ENCODE measurements around the gene RBCK1. TPM values are rescaled to one million over a fixed set of nuclear protein-coding genes. Genes with fewer than 3 reads are reported as not detected.

RBCK1 gene
- total and polyA plus RNA-seq, 2 donors (not counting 1 experiment from before 2014, with no cell fraction given): 128 to 135 TPM

DNA sequence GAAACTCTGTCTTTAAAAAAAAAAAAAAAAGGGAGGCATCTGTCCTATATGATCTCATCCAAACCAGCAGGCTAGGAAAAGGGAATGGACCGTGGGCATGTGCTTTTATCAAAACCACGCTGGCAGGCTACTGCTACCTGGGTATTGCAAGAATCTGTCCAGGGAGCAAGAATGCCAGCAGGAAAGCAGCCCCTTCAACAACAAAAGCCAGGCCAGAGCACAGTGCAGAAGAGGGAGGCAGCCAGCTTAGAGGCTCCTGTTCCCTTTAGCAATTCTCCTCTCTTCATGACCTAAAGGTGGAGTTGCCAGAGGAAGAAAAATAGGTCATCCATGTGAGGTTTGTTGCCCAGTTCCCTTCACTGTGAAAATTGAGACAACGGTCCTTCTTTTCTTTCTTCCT is 36.0 kb downstream of the RBCK1 start:
- Histone ChIP-seq H3K9ac (ENCODE audit: low read length) (no peak overlapping the region), H4K20me1 (ENCODE audit: control insufficient read depth, insufficient read depth, low read length, poor library complexity, severe bottlenecking) (peaks cover 5% of the 10 kb centered on the region), H3K79me2 (ENCODE audit: control insufficient read depth, insufficient read depth, low read length) (peaks cover 20% of the 10 kb centered on the region), H3K9me3 (ENCODE audit: control extremely low read depth in 1 of 3, control insufficient read depth in 2 of 3, insufficient read depth in 1 of 3, low read length in 2 of 3) (no peaks in the 10 kb centered on the region), H2AFZ (ENCODE audit: insufficient read depth, low read depth, low read length, poor library complexity, severe bottlenecking) (no peak overlapping the region), H3K27ac (ENCODE audit: low read length in 2 of 2) (no peak overlapping the region), H3K4me3 (ENCODE audit: control extremely low read depth in 1 of 5, extremely low read depth in 1 of 5, insufficient read depth in 1 of 5, low read depth in 2 of 5, low read length in 4 of 5) (no peak overlapping the region), H3K4me1 (ENCODE audit: control insufficient read depth in 2 of 2, insufficient read depth in 2 of 2, low read length in 2 of 2) (peaks cover 4 to 5% of the 10 kb centered on the region in 2 donors), H3K27me3 (replicated peaks in 1 of 4; ENCODE audit: control extremely low read depth in 1 of 4, control insufficient read depth in 3 of 4, insufficient read depth in 4 of 4, low read length in 3 of 4) (no peaks in the 10 kb centered on the region), H3K36me3 (replicated peaks in 1 of 2; ENCODE audit: control extremely low read depth in 1 of 2, control insufficient read depth in 1 of 2, extremely low read depth in 1 of 2, insufficient read depth in 2 of 2, low read length in 1 of 2) (peaks cover 3 to 60% of the 10 kb centered on the region in 2 experiments), H3K4me2 (replicated peaks; ENCODE audit: low read depth, low read length, poor library complexity, severe bottlenecking) (no peak overlapping the region)
- no peak overlapping the region for H3K4me3 Mint-ChIP-seq
- ATAC-seq (ENCODE audit: low read depth) (no peak), DNase-seq (no peak)
- ChIA-PET CTCF (no interaction called here), POLR2A (no interaction called here)
- no CpG with 5 or more reads among the region's 3 CpGs for WGBS (ENCODE audit: insufficient coverage)
- no peak overlapping the region for H3K27ac Mint-ChIP-seq
- intact Hi-C loops (cut with micrococcal nuclease): no loop called here
- TF ChIP-seq EZH2 (IDR thresholded peaks at IDR 0.05; ENCODE audit: borderline replicate concordance, insufficient read depth, low read depth, low read length, poor library complexity, severe bottlenecking): no peak
- TF ChIP-seq, protein P1, sequence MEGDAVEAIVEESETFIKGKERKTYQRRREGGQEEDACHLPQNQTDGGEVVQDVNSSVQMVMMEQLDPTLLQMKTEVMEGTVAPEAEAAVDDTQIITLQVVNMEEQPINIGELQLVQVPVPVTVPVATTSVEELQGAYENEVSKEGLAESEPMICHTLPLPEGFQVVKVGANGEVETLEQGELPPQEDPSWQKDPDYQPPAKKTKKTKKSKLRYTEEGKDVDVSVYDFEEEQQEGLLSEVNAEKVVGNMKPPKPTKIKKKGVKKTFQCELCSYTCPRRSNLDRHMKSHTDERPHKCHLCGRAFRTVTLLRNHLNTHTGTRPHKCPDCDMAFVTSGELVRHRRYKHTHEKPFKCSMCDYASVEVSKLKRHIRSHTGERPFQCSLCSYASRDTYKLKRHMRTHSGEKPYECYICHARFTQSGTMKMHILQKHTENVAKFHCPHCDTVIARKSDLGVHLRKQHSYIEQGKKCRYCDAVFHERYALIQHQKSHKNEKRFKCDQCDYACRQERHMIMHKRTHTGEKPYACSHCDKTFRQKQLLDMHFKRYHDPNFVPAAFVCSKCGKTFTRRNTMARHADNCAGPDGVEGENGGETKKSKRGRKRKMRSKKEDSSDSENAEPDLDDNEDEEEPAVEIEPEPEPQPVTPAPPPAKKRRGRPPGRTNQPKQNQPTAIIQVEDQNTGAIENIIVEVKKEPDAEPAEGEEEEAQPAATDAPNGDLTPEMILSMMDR (IDR thresholded peaks at IDR 0.05): no peak
- H3K4me1 Mint-ChIP-seq: peaks cover 8% of the 10 kb centered on the region
- no peaks in the 10 kb centered on the region for H3K9me3 Mint-ChIP-seq (ENCODE audit: insufficient read depth)
- H3K27me3 Mint-ChIP-seq: no peaks in the 10 kb centered on the region

DNA sequence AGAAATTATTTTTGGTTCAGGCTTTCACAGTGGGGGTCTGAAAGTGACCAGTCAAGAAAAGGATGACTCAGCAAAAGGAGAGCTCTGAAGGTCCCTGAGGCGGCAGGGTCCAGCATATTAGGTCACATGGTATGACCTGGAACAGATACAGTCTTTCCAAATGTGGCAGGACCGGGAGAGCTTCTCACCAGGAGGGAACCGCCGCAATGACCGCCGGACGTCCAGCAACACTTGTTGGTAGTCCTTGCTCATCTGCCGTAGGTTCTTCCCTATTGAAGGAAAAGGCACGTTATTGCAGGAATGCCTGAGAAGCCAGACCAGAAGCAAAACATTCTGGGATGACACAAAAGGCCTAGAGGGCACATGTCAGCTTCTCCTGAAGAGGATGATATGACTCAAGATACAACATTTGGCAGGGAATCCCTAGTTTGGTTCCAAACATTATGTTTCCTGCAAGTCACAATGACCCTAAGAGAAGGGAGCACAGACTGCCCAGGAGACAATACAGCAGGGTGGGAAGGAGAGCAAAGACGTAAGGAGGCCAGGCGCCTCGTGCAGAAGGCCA is 36.8 kb downstream of the RBCK1 start:
- Mint-ChIP-seq H3K4me1 (peaks cover 2% of the 10 kb centered on the region), H3K27me3 (no peaks in the 10 kb centered on the region), H3K27ac (no peak overlapping the region), H3K9me3 (ENCODE audit: insufficient read depth) (no peaks in the 10 kb centered on the region), H3K4me3 (no peak overlapping the region)
- WGBS (ENCODE audit: insufficient coverage): 96% methylated on average over 11 of the region's 12 CpGs
- Histone ChIP-seq H3K9me3 (ENCODE audit: control extremely low read depth in 1 of 3, control insufficient read depth in 2 of 3, insufficient read depth in 1 of 3, low read length in 2 of 3) (no peaks in the 10 kb centered on the region), H3K4me1 (ENCODE audit: control insufficient read depth in 2 of 2, insufficient read depth in 2 of 2, low read length in 2 of 2) (no peaks in the 10 kb centered on the region), H3K4me2 (replicated peaks; ENCODE audit: low read depth, low read length, poor library complexity, severe bottlenecking) (no peak overlapping the region), H3K9ac (ENCODE audit: low read length) (no peak overlapping the region), H2AFZ (ENCODE audit: insufficient read depth, low read depth, low read length, poor library complexity, severe bottlenecking) (no peak overlapping the region), H4K20me1 (ENCODE audit: control insufficient read depth, insufficient read depth, low read length, poor library complexity, severe bottlenecking) (peaks cover 5% of the 10 kb centered on the region), H3K27ac (ENCODE audit: low read length in 2 of 2) (no peak overlapping the region), H3K27me3 (replicated peaks in 1 of 4; ENCODE audit: control extremely low read depth in 1 of 4, control insufficient read depth in 3 of 4, insufficient read depth in 4 of 4, low read length in 3 of 4) (no peaks in the 10 kb centered on the region), H3K79me2 (ENCODE audit: control insufficient read depth, insufficient read depth, low read length) (peaks cover 27% of the 10 kb centered on the region), H3K36me3 (replicated peaks in 1 of 2; ENCODE audit: control extremely low read depth in 1 of 2, control insufficient read depth in 1 of 2, extremely low read depth in 1 of 2, insufficient read depth in 2 of 2, low read length in 1 of 2) (peaks cover 6 to 60% of the 10 kb centered on the region in 2 experiments), H3K4me3 (ENCODE audit: control extremely low read depth in 1 of 5, extremely low read depth in 1 of 5, insufficient read depth in 1 of 5, low read depth in 2 of 5, low read length in 4 of 5) (no peak overlapping the region)
- ATAC-seq (ENCODE audit: low read depth) (no peak), DNase-seq (no peak)
- TF ChIP-seq EZH2 (IDR thresholded peaks at IDR 0.05; ENCODE audit: borderline replicate concordance, insufficient read depth, low read depth, low read length, poor library complexity, severe bottlenecking): no peak
- TF ChIP-seq, protein P1 (IDR thresholded peaks at IDR 0.05): no peak
- ChIA-PET POLR2A (no interaction called here), CTCF (interaction anchor here (0.5 kb wide), 1 partner anchor 80 kb away, joined by 4 read pairs; no protein-coding TSS in a partner anchor)
- intact Hi-C loops (cut with micrococcal nuclease): no loop called here

Measured in B cell (primary cell).